Stimulated activated CD8-positive, alpha-beta memory T cell treated with anti-CD3 and anti-CD28 coated beads, Interleukin-7, amount 100 ng/mL, for 1 hour (primary cell): ENCODE measurements around the gene ZNF431.
"Not testable (repeated sequence)": the region's sequence is repeated elsewhere in the genome, so short reads cannot be mapped to it uniquely, and the experiment has no call there.

Experiments used
- DNase-seq, 2 donors: peaks; one replicate each; pipeline ENCODE4 v3.0.0-alpha.2; 2020; ENCODE audit warnings: low read depth in 2 of 2

Gene ZNF431

DNA sequence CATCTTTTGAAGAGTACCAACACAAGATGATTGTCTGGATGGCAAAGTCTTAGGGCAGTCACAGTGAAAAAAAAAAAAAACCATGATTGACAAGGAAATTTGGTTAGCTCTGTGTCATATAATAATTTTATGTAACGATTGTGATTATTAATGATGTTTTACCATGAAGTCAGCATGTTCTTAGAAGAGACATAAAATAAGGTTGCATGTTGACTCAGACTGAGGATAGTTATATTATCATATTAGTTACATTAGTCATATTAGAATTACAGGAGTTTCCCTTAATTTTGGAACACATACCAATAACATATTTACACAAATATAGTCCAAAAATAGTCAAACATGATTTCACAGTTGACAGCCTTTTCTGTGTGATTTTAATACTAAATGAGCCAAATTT lies 5.7 kb downstream of the ZNF431 start:
- DNase-seq, result no peak

DNA sequence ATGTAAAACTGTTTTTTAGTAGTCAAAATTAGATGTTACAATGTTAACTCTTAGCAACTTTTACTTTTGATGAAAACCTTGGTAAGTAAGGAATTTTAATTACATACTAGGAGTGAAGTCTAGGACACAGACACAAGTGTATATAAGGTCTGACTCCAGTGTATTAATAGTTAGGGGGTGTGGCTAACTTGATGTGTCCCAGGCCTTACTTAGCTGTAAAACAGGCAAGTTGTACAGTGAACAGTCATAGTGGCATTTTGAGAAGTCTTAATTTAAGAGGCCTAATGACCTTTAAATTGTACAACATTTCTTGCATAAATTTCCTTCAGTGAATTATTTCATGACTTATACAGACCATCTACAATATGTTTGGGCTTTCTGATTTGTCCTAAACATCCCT lies 6.8 kb downstream of the ZNF431 start:
- no peak for DNase-seq

DNA sequence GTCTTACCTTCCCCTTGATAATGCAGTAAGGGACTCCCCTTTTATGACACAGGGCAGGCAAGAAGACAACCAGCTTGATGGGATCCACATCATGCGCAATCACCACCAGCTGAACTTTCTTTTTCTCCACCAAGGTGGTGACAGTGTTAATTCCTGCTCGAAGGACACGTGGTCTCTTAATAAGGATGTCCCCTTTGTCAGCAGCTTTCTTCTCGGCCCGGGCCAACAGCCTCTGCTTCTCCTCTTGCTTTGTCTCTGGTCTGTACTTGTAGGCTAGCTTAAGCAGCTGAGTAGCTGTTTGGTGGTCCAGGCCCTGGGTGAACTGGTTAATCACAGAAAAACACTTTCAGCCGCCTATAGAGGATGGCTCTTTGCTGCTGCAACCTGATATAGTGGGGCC lies 8.0 kb downstream of the ZNF431 start:
- no peak for DNase-seq

DNA sequence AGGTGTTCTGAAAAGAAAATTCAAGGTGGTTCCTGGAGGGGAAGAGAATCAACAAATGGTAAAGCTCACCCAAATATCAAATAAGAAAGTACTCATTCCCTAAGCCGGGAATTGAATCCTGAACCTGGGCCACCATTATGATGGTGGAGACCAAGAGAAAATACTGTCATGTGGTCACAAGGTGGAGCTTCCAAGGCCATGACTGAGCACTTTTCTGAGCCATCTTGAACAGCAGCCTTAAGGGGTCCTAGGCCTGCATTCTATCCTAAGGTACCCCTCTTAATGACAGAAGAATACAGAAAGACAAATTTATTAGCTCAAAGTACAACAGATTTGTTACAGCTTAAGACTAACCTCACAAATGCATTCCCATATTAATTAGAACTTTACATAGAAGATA lies 9.6 kb downstream of the ZNF431 start:
- no peak for DNase-seq

DNA sequence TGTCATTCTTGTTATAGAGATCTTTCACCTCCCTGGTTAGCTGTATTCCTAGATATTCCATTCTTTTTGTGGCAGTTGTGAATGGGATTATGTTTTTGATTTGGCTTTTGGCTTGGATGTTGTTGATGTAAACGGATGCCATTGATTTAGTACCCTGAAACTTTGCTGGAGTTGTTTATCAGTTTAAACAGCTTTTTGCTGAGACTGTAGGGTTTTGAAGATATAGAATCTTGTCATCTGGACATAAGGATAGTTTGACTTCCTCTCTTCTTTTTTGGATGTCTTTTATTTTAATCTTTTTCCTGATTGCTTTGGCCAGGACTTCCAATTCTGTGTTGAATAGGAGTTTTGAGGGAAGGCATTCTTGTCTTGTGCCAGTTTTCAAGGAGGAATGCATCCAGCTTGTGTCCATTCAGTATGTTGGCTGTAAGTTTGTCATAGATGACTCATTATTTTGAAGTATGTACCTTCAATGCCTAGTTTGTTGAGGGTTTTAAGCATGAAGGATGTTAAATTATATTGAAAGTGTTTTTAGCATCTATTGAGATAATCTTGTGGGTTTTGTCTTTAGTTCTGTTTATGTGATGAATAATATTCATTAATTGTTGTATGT lies 16.8 kb downstream of the ZNF431 start:
- no peak for DNase-seq

DNA sequence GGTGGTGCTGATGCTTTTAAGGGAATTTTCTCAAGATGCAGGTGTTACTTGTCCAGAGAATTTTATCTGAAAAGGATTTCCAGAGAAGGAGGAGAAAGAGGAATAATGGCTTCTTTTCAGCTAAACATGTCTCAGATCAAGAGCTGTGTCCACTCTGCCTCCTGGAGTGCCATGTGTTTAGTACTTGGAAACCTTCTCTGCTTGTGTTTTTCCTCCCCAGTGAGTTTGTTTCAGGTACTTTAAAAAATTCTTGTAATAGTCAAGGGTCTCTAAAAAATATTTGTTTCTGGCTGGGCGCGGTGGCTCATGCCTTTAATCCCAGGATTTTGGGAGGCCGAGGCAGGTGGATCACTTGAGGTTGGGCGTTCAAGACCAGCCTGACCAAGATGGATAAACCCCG lies 22.7 kb downstream of the ZNF431 start:
- DNase-seq, result no peak

DNA sequence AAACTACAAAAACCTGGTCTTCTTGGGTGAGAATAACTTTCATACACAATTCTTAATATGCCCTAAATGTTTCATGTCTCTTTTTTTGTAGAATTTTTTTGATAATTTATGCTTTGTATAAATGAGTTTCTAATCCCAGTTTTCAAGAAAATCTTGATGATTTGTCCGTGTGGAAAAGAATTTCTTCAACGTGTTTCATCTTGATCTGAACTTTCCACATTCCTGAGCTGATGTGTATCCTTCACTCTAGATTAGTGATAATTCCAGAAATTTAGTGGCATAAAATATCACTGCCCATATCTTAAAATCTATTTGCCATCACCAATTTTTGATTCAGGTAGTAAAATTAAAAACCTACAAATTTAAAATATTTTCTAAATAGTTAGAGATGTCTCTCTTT lies 24.6 kb downstream of the ZNF431 start:
- no peak for DNase-seq

DNA sequence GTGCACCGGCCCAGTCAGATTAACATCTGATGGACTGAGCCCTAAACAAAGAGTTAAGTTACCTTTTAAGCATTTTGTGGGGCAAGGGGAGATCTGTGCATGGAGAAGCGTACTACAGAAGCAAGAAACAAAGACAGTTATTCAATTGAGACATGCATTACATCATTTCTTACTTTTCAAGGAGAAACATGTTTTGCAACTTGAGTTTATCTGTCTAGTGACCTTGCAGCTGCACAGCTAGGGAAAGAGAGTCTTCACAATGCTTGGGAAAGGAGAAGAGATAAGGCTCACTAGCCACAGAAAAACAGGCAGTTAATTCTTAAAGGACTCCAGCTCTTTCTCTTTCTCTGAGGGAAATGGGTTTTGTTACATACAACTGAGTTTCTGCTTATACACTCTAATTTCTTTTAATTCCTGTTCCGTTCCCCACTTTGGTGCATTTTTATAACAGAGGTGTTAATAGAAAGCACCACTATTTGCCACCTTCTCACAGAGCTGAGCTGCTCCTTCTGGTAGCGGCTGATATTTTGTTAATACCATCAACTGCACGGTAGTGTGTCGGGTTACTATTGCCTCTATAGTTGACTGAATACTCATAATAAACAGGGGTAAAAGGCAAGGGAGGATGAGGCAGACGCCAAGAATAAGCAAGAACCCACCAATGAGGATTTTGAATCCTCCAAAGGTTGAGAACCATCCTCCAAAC lies 55.9 kb downstream of the ZNF431 start:
- no peak for DNase-seq

DNA sequence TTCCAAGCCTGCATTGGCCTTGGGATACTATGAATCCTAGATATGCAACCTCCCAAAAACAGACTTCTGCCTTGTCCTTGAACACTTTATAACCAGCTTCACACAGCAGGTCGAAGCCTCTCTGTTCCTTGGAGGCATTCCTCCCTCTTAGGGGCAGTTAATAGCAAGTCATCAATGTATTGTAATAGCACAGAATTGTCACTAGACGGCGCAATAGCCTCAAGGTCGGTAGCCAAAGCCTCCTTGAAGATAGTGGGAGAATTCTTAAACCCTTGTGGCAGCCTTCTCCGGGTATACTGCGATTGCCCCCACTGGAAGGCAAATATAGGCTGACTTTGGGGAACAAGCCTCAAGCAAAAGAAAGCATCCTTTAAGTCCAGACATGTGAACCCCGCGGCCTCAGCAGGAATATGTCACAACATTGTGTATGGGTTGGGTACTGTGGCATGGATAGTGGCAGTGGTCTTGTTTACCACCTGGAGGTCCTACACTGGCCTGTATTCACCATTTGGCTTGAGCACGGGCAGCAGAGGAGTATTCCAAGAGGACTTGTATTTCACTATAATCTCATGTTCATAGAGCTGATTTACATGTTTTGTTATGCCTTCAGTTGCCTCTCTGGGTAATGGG lies 61.1 kb downstream of the ZNF431 start:
- DNase-seq, result no peak

DNA sequence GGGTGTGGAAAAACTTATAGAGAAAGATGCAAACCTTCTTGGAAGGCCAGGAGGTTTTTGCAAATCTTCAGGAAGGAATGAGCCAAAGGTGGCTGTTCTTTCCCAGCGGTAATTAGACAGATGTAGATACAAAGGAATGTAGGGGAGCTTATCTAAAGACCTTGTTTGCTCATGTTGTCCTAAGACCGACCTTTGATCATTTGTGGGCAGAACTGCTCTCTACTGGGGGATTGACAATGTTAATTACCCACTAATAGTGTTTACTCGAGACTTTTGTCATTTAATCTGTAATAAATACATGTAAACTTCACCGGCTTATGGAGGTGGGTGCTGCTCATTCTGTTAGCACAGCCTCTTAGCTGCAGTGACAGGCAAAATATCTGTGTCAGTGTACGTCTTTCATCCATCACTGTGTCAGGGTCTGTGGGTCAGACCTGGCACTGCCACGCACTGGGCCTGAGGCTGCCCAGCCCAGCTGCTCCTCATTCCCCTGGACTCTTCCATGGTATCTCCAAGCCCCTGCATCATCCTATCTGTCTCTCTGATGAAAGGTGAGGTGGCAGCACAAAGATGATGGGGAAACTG lies 68.3 kb downstream of the ZNF431 start:
- DNase-seq, result no peak

DNA sequence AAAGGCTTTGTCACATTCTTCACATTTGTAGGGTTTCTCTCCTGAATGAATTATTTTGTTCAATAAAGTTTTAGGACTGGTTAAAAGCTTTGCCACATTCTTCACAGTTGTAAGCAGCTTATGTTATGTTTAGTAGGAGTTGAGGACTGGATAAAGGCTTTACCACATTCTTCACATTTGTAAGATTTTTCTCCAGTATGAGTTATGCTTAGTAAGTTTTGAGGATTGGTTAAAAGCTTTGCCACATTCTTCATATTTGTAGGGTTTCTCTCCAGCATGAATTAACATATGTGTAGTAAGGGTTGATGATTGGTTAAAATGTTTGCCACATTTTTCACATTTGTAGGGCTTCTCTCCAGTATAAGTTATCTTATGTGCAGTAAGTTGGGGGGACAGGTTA lies 79.9 kb downstream of the ZNF431 start:
- no peak for DNase-seq

DNA sequence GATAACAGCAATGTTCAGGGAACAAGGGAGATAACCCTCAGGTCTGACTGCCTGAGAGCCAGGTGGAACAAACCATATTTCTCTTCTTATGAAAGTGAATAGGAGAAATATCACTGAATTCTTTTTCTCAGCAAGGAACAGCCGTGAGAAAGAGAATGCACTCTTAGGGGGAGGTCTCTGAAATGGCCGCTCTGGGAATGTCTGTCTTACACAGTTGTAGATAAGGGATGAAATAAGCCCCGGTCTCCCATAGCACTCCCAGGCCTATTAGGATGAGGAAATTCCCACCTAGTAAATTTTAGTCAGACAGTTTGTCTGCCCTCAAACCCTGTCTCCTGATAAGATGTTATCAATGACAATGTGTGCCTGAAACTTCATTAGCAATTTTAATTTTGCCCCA lies 88.1 kb downstream of the ZNF431 start:
- not testable (repeated sequence) for DNase-seq

DNA sequence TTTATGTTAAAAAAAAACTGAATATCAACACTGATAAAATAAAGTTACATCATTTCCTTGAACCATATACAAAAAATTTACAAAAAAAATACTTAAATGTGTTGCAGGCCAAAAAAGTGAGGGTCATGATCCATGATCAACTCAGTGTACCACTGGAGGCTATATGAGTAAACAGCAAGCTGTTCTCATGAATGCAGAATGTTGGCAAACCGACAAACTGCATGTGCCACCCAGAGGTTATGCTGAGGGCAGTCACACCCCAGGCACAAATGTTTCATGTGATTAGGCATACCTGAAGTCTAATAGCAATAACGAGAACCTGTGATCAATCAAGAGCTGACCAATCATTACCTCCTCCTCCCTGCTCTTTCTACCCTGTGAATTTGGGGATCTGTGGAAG lies 91.9 kb downstream of the ZNF431 start:
- no peak for DNase-seq

DNA sequence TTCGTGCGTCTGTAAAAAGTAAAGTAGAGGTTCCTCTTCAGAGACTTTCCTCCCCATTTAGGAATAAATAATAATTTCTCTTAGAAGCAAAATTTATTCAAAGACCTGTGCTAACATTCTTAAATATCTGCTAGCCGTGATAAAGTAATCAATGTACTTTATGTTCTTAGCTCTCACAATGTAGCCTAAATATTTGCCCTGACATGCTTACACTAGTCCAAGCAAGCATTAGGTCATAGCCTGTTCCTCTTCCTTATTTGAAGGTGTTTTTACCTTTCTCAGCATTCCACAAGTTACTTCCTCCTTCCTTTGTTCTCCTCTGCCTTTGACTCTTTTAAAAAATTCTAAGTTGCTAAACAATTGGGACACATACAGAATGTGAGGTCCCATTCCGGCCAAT lies 94.9 kb downstream of the ZNF431 start:
- not testable (repeated sequence) for DNase-seq

DNA sequence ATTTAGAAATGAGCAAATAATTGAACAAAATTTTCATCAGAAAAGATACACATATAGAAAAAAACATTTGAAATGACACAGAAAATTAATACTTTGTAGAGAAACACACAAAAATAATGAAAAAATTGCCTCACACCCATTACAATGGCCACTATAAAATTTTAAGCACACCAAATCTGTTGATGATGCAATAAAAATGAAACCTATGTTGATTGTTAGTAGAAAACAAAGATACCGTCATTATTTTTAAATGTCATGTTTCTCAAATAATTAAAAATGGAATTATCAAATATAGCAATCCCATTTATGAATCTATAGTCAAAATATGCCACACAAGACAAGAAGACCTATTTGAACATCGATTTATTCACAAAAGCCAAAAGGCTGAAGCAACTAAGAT lies 96.8 kb downstream of the ZNF431 start:
- no peak for DNase-seq
